Measurements from ENCODE around the gene TCTN2. TPM values are rescaled to one million over a fixed set of nuclear protein-coding genes. Genes with fewer than 3 reads are reported as not detected.
A peak's percentile ranks its signal among the peaks of the same experiment; 100 is the strongest.

The TCTN2 gene
- total RNA-seq, 1 donor, result 18.5 TPM

DNA sequence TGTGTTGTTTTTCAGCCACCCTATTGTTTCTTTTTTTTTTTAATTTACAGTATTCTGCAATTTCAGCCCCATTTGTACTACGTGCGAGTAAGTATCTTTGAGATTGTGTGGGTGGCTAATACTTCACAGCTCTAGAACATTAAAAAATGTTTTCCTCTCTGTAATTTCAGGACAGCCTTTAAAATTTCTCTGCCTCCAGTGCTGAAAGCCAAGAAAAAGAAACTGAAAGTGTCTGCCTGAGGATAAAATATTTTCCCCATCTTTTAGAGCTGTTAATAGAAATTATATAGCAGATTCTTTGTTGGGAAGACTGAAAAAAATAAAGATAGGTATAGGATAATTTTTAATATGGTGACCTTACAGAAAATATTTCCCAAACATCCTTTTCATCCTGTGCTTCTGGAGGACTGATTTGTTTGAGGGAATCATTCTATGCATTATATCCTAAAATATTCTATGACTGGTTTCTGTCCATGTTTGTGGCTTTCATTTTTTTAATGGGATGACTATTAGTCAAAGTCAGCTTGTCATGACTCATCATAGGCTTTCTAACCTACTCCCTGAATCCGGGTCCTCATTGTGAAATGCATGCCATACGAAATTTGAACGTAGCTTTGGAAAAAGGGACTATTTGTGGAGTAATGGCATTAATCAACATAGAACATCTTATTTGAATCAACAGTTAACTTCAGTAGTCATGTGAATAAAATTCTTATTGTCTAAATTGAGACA lies 10.8 kb upstream of the TCTN2 start:
- no peak overlapping the region for H3K4me3 ChIP-seq (ENCODE audit: low read depth, low read length)
- TF ChIP-seq, protein P1, sequence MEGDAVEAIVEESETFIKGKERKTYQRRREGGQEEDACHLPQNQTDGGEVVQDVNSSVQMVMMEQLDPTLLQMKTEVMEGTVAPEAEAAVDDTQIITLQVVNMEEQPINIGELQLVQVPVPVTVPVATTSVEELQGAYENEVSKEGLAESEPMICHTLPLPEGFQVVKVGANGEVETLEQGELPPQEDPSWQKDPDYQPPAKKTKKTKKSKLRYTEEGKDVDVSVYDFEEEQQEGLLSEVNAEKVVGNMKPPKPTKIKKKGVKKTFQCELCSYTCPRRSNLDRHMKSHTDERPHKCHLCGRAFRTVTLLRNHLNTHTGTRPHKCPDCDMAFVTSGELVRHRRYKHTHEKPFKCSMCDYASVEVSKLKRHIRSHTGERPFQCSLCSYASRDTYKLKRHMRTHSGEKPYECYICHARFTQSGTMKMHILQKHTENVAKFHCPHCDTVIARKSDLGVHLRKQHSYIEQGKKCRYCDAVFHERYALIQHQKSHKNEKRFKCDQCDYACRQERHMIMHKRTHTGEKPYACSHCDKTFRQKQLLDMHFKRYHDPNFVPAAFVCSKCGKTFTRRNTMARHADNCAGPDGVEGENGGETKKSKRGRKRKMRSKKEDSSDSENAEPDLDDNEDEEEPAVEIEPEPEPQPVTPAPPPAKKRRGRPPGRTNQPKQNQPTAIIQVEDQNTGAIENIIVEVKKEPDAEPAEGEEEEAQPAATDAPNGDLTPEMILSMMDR (IDR thresholded peaks at IDR 0.05; ENCODE audit: insufficient read depth, low read length), result no peak
- DNase-seq (ENCODE audit: low read depth), result peak; percentile 85

DNA sequence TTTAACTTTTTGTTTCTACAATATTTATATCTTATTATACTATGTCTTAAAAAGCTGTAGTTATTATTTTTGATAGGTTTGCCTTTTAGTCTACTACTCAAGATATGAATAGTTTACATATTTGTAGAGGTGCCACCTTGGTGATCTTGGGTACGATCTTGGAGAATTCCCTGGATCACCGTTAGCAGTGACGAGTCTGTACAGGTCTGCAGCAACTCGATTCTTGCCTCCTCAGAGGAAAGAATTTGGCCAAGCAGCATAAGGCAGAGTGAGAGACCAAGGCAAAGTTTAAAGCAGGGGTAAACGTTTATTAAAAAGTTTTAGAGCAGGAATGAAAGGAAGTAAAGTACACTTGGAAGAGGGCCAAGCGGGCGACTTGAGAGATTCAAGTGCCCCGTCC lies 3.1 kb upstream of the TCTN2 start:
- DNase-seq (ENCODE audit: low read depth), result no peak
- no peak overlapping the region for H3K4me3 ChIP-seq (ENCODE audit: low read depth, low read length)
- TF ChIP-seq, protein P1 (IDR thresholded peaks at IDR 0.05; ENCODE audit: insufficient read depth, low read length), result no peak

DNA sequence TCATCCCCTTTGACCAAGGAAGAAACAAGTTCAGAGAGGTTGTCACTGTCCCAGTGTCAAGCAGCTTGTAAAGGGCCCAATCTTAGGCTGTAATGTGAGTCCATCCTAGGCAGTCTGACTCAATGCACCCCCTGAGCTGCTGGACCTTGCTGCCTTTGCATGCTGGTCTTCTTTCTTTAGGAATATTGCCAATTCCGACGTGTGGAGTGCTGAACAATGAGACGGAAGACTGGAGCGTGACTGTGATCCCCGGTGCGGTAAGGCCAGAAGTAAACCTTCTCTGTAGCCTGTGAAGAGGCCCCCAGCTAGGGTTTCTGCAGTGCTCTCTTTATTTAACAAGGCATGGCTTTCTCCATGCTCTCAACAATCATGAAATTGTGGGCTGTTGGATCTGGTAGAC lies 963 bp downstream of the TCTN2 start:
- TF ChIP-seq, protein P1 (IDR thresholded peaks at IDR 0.05; ENCODE audit: insufficient read depth, low read length), result no peak
- DNase-seq (ENCODE audit: low read depth), result peak; percentile 22
- peak overlapping the region; percentile 89 for H3K4me3 ChIP-seq (ENCODE audit: low read depth, low read length)

DNA sequence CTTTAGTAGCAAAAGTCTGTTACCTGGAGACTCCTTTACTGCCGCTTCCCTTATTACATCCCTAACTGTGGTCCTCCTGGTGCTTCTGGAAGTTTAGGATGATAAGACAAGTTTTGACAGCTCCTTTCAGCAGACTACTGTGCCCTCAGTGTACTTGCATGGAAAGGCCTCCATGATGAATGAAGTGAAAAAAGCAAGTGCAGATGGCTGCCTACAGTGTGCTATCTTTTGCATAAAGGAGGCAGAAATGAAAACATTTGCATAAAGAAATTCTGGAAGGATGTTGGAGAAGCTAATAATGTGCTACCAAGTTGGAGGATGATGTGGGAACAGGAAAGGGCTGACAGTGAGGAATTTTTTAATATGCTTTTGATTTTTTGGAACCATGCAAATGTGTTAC lies 4.5 kb downstream of the TCTN2 start:
- TF ChIP-seq, protein P1 (IDR thresholded peaks at IDR 0.05; ENCODE audit: insufficient read depth, low read length), result no peak
- H3K4me3 ChIP-seq (ENCODE audit: low read depth, low read length), result no peak overlapping the region
- DNase-seq (ENCODE audit: low read depth), result no peak

DNA sequence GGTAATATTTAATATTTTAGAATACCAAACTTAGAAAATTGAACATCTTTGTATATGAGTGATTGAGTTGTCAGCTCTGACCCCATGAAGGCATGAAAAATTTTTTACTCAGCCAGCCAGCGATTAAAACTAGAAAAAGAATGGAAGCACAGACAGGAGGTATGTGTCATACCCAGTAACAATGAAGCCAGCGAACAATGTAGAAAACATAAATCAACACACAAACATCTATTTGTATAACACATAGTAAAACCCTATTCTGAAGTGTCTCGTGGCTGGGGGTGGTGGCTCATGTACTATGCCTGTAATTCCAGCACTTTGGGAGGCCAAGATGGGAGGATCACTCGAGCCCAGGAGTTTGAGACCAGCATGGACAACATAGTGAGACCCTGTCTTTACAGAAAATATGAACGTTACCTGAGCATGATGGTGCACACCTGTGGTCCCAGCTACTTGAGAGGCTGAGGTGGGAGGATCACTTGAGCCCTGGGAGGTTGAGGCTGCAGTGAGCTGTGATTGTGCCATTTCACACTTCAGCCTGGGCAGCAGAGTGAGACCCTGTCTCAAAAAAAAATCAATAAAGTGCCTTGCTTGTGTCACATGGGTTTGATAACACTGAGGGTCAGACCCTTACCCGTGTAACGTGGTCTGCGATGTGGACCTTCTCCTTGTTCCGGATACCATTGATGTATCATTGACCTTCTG lies 5.9 kb downstream of the TCTN2 start:
- no peak for DNase-seq (ENCODE audit: low read depth)
- no peak overlapping the region for H3K4me3 ChIP-seq (ENCODE audit: low read depth, low read length)
- TF ChIP-seq, protein P1 (IDR thresholded peaks at IDR 0.05; ENCODE audit: insufficient read depth, low read length), result no peak

DNA sequence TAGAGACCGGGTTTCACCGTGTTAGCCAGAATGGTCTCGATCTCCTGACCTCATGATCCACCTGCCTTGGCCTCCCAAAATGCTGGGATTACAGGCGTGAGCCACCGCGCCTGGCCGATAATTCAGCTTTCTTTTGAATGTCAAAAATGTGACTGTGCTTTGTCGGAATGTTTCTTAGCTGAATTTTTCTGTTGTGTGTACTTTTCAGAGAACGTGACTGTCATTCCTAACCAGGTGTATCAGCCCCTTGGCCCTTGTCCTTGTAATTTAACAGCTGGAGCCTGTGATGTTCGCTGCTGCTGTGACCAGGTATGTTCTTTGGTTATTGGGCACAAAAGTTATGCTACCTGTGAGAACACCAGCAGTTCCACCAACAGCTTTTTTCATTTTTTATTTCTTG lies 8.1 kb downstream of the TCTN2 start:
- H3K4me3 ChIP-seq (ENCODE audit: low read depth, low read length), result no peak overlapping the region
- TF ChIP-seq, protein P1 (IDR thresholded peaks at IDR 0.05; ENCODE audit: insufficient read depth, low read length), result no peak
- DNase-seq (ENCODE audit: low read depth), result no peak

Data from fibroblast of the aortic adventitia (primary cell).